ENCODE data around the gene LHFPL4. TPM values are rescaled to one million over a fixed set of nuclear protein-coding genes. Genes with fewer than 3 reads are reported as not detected.

Gene LHFPL4
- total and polyA plus RNA-seq, 9 of the 15 experiments (the other 6 are each of a cell fraction or from before 2014, with no cell fraction given) = not detected

- DNase-seq (ENCODE audit: extremely low read depth in 1 of 4, low spot score in 3 of 4) = no peak
- 0% methylated on average over 4 of the region's 4 CpGs for WGBS (ENCODE audit: insufficient coverage, low coverage, missing lambda C conversion rate)
- no peak overlapping the region for H3K9ac ChIP-seq (ENCODE audit: insufficient read depth in 1 of 2, low read depth in 2 of 2, low read length in 2 of 2)
- ATAC-seq = no peak
- no peaks in the 10 kb centered on the region for H4K20me1 ChIP-seq (replicated peaks; ENCODE audit: control insufficient read depth, insufficient read depth, low read length)
- H3K79me2 ChIP-seq (ENCODE audit: control insufficient read depth, insufficient read depth, low read length) = no peaks in the 10 kb centered on the region
- no peak overlapping the region for H3K4me2 ChIP-seq (ENCODE audit: insufficient read depth, low read length)
- in situ Hi-C loops (cut with MboI) = loop anchor here (25.0 kb wide), 1 partner anchor 798 kb away; the partner anchor contains the start of gene SEC13
- no TSS peak for BruUV-seq (replicated peaks)
- peaks cover 9% of the 10 kb centered on the region in 2 experiments for H3K27me3 ChIP-seq (ENCODE audit: control insufficient read depth in 2 of 2, insufficient read depth in 2 of 2, low read length in 2 of 2)
- ChIA-PET CTCF (ENCODE audit: low intra/inter-chr PET ratio) (no interaction called here), POLR2A (interaction anchor here (0.6 to 1.0 kb wide), 2 partner anchors 14 to 292 kb away, joined by 3 to 6 read pairs; no protein-coding TSS in a partner anchor)
- no peaks in the 10 kb centered on the region for H3K9me1 ChIP-seq (ENCODE audit: control insufficient read depth, insufficient read depth, low read length)
- intact Hi-C loops (cut with micrococcal nuclease) = no loop called here
- H3K27ac ChIP-seq (ENCODE audit: extremely low read depth, low read depth, low read length) = no peak overlapping the region
- H3K36me3 ChIP-seq (ENCODE audit: control insufficient read depth, insufficient read depth, low read length) = no peaks in the 10 kb centered on the region
- no peak overlapping the region for H3K4me3 ChIP-seq
- FAIRE-seq = no peak
- H2AFZ ChIP-seq (ENCODE audit: low read depth, low read length) = no peak overlapping the region
- no peaks in the 10 kb centered on the region for H3K9me3 ChIP-seq (replicated peaks; ENCODE audit: control insufficient read depth, insufficient read depth, low read depth, low read length)
- peaks cover 0 to 4% of the 10 kb centered on the region in 2 experiments; a peak in 1 of 5 replicates for H3K4me1 ChIP-seq (replicated peaks in 1 of 2; ENCODE audit: control insufficient read depth in 2 of 2, insufficient read depth in 2 of 2, low read length in 2 of 2)
- TF ChIP-seq ZNF584 (CRISPR knock-in tag; IDR thresholded peaks at IDR 0.05; ENCODE audit: low read depth) (no peak), ZHX1 (conservative IDR thresholded peaks at IDR 0.05; ENCODE audit: low read length) (no peak), RBM22 (IDR thresholded peaks at IDR 0.05; ENCODE audit: low read depth, low read length, poor library complexity, severe bottlenecking) (no peak), ATF4 (CRISPR knock-in tag; IDR thresholded peaks at IDR 0.05) (no peak), E2F5 (CRISPR knock-in tag; IDR thresholded peaks at IDR 0.05) (no peak), RBM17 (IDR thresholded peaks at IDR 0.05; ENCODE audit: borderline replicate concordance, low read depth, low read length) (no peak), ZBED1 (IDR thresholded peaks at IDR 0.05) (no peak), ATF1 (CRISPR knock-in tag; IDR thresholded peaks at IDR 0.05) (no peak), ATF1 (tag; IDR thresholded peaks at IDR 0.05) (no peak), NR1H2 (CRISPR knock-in tag; IDR thresholded peaks at IDR 0.05) (no peak), DACH1 (IDR thresholded peaks at IDR 0.05; ENCODE audit: partially characterized antibody) (no peak), SAP30 (IDR thresholded peaks at IDR 0.05; ENCODE audit: borderline replicate concordance, insufficient read depth, low read depth, low read length, poor library complexity, severe bottlenecking) (no peak), ZZZ3 (IDR thresholded peaks at IDR 0.05) (no peak), BACH1 (tag; IDR thresholded peaks at IDR 0.05) (no peak), FIP1L1 (IDR thresholded peaks at IDR 0.05; ENCODE audit: low read depth, low read length, poor library complexity, severe bottlenecking) (no peak)
- TF ChIP-seq, protein P1, sequence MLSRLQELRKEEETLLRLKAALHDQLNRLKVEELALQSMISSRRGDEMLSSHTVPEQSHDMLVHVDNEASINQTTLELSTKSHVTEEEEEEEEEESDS (CRISPR knock-in tag; IDR thresholded peaks at IDR 0.05) = no peak
- TF ChIP-seq, protein P2, sequence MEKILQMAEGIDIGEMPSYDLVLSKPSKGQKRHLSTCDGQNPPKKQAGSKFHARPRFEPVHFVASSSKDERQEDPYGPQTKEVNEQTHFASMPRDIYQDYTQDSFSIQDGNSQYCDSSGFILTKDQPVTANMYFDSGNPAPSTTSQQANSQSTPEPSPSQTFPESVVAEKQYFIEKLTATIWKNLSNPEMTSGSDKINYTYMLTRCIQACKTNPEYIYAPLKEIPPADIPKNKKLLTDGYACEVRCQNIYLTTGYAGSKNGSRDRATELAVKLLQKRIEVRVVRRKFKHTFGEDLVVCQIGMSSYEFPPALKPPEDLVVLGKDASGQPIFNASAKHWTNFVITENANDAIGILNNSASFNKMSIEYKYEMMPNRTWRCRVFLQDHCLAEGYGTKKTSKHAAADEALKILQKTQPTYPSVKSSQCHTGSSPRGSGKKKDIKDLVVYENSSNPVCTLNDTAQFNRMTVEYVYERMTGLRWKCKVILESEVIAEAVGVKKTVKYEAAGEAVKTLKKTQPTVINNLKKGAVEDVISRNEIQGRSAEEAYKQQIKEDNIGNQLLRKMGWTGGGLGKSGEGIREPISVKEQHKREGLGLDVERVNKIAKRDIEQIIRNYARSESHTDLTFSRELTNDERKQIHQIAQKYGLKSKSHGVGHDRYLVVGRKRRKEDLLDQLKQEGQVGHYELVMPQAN (IDR thresholded peaks at IDR 0.05; ENCODE audit: borderline replicate concordance) = no peak
Observed at GRCh38 chr3:9514306-9514705, 39.3 kb downstream of the LHFPL4 start.

Data from K562 (cell line).